Measurements from ENCODE around the gene KCNK1. TPM values are rescaled to one million over a fixed set of nuclear protein-coding genes. Genes with fewer than 3 reads are reported as not detected.

KCNK1 gene
- total RNA-seq, 1 donor from 2014 or later: 6.3 TPM

DNA sequence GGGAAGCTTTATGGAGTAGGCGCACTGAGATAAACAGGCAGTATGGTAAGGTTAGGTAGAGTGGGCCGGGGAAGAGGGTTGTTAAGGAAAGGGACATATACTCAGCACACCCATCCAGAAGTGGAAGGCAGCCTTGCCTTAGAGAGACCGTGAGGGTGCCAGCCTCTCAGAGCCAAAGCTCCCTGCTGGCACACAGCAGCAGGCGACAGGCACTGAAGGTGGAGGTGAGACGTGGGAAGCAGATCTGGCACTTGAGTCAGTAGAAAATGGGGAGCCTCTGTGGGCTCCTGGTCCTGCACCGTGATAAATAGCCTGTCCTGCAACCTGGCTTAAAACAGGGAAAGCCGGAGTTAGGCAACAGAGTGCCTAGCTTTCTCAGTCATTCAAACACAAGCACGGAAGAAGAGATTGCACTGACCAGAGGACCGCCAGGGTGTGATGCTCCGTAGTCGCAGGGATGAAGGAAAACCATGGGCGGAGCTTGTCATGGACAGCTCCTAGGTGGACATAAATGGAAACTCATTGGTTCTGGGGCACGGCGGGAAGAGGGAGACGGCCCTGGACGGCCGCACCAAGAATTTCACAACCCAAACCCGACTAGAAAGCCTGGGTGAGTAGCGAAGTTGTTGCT, 15.5 kb downstream of the KCNK1 start:
- Histone ChIP-seq H3K4me3 (ENCODE audit: low read depth, low read length) (no peak overlapping the region), H3K27me3 (ENCODE audit: control insufficient read depth, insufficient read depth, low read length) (no peaks in the 10 kb centered on the region), H3K36me3 (ENCODE audit: control insufficient read depth, insufficient read depth, low read length) (no peaks in the 10 kb centered on the region)
- DNase-seq (ENCODE audit: low read depth): no peak
- TF ChIP-seq, protein P1, sequence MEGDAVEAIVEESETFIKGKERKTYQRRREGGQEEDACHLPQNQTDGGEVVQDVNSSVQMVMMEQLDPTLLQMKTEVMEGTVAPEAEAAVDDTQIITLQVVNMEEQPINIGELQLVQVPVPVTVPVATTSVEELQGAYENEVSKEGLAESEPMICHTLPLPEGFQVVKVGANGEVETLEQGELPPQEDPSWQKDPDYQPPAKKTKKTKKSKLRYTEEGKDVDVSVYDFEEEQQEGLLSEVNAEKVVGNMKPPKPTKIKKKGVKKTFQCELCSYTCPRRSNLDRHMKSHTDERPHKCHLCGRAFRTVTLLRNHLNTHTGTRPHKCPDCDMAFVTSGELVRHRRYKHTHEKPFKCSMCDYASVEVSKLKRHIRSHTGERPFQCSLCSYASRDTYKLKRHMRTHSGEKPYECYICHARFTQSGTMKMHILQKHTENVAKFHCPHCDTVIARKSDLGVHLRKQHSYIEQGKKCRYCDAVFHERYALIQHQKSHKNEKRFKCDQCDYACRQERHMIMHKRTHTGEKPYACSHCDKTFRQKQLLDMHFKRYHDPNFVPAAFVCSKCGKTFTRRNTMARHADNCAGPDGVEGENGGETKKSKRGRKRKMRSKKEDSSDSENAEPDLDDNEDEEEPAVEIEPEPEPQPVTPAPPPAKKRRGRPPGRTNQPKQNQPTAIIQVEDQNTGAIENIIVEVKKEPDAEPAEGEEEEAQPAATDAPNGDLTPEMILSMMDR (IDR thresholded peaks at IDR 0.05; ENCODE audit: insufficient read depth, low read length, poor library complexity, severe bottlenecking): no peak

DNA sequence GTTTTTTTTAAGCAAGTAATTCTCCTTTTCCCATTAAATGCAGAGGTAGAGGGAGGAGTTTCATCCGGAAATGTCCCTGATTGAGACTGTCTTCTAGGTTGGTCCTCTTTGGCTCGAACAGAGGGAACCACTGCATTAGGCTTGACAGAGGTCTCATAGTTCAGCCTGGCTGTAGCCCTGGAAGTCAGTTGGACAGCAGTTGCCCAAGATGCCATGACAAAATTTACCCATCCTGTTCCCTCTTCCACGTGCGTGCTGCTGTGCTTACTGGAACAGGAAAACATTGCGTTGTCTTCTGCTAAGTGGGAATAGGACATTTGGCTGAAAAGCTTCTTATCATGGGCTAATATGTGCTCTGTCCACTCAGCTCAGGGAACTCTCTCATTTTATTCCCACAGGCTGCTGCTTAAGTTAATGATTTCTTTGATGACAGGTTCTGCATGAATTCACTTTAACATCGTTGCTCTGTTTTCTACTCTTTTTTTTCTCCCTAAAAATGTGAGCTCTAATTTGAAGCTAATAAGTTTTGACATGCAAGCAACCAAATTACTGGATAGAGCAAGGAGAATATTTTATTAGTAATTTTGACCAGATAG, 18.0 kb downstream of the KCNK1 start:
- no peak for DNase-seq (ENCODE audit: low read depth)
- Histone ChIP-seq H3K4me3 (ENCODE audit: low read depth, low read length) (no peak overlapping the region), H3K36me3 (ENCODE audit: control insufficient read depth, insufficient read depth, low read length) (no peaks in the 10 kb centered on the region), H3K27me3 (ENCODE audit: control insufficient read depth, insufficient read depth, low read length) (no peaks in the 10 kb centered on the region)
- TF ChIP-seq, protein P1 (IDR thresholded peaks at IDR 0.05; ENCODE audit: insufficient read depth, low read length, poor library complexity, severe bottlenecking): no peak

DNA sequence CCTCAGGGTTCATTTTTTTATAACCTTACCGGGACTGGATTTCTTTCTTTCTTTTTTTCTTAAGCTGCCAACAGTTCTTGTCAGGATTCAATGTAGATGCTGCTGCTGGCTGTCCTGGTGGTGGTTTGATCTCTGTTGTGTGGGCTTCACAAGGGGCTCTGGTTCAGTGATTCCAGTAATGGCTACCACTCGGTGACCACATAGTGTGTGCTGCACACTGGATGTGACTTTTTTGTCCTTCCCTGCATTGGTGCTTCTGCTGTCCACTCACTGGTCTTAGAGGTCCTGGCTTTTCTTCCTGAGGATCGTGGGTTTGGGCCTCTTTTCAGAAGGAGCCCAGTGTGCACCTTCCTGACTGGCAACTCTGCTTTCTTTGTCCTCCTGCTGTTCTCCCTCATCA, 18.5 kb downstream of the KCNK1 start:
- no peaks in the 10 kb centered on the region for H3K27me3 ChIP-seq (ENCODE audit: control insufficient read depth, insufficient read depth, low read length)
- H3K4me3 ChIP-seq (ENCODE audit: low read depth, low read length): no peak overlapping the region
- no peak for DNase-seq (ENCODE audit: low read depth)
- TF ChIP-seq, protein P1 (IDR thresholded peaks at IDR 0.05; ENCODE audit: insufficient read depth, low read length, poor library complexity, severe bottlenecking): no peak
- H3K36me3 ChIP-seq (ENCODE audit: control insufficient read depth, insufficient read depth, low read length): no peaks in the 10 kb centered on the region

DNA sequence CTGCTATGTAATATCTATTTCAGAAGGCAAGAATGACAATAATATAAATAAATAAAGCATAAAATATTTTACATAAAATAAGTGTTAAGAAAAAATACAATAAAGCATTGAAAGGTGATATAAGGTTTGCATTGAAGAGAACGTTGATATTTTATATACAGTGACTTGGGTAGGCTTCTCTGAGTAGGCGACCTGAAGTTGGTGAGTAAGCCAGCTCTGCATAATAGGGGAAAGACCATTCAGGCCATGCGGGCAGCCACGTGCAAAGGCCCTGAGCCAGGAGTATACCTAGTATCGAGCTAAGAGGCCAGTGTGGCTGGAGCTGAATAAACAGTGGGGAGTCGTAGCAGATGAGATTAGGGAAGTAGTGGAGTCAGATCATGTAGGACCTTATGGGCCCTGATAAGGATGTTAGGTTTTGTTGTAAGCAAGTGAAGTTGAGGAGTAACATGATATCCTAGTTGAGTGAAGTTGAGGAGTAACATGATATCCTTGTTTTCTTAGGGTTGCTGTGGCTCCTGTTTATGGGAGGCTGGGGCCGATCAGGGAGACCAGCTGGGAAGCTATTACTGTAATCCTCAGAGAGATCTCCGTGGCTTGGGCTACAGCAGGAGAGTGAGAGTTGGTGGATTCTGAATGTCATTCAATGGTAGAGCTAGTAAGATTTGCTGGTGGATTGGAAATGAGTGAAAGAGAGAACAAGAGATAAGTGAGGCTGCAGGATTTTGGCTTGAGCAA, 22.0 kb downstream of the KCNK1 start:
- DNase-seq (ENCODE audit: low read depth): no peak
- H3K36me3 ChIP-seq (ENCODE audit: control insufficient read depth, insufficient read depth, low read length): no peaks in the 10 kb centered on the region
- H3K27me3 ChIP-seq (ENCODE audit: control insufficient read depth, insufficient read depth, low read length): no peaks in the 10 kb centered on the region
- H3K4me3 ChIP-seq (ENCODE audit: low read depth, low read length): no peak overlapping the region
- TF ChIP-seq, protein P1 (IDR thresholded peaks at IDR 0.05; ENCODE audit: insufficient read depth, low read length, poor library complexity, severe bottlenecking): no peak

DNA sequence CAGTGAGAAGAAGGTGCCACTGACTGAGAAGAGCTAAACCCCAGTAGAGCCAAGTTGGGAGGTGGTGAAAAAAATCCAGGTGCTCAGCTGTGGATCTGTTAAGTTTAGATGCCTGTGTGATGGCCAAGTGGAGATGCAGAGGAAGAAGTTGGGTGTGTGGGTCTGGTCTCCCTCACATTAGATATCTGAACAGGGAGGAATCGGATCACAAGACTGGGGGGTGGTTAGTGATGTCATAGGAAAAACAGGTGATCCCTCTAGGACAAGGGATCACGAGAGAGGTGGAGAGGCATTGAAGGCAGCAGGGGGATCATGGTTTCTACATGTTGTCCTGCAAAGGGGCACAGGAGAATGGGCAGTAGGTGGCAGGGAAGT, 22.6 kb downstream of the KCNK1 start:
- Histone ChIP-seq H3K36me3 (ENCODE audit: control insufficient read depth, insufficient read depth, low read length) (no peaks in the 10 kb centered on the region), H3K4me3 (ENCODE audit: low read depth, low read length) (no peak overlapping the region), H3K27me3 (ENCODE audit: control insufficient read depth, insufficient read depth, low read length) (no peaks in the 10 kb centered on the region)
- no peak for DNase-seq (ENCODE audit: low read depth)
- TF ChIP-seq, protein P1 (IDR thresholded peaks at IDR 0.05; ENCODE audit: insufficient read depth, low read length, poor library complexity, severe bottlenecking): no peak

Measured in kidney epithelial cell (primary cell).